CD14-positive monocyte (primary cell): Measurements from ENCODE around the gene LAMTOR3. TPM values are rescaled to one million over a fixed set of nuclear protein-coding genes. Genes with fewer than 3 reads are reported as not detected.
"Not testable (repeated sequence)": the region's sequence is repeated elsewhere in the genome, so short reads cannot be mapped to it uniquely, and the experiment has no call there.

Experiments used
- DNase-seq, 3 donors: peaks; one replicate each; pipeline ENCODE4 v3.0.0-alpha.2; 2011 to 2022
- H2AFZ ChIP-seq: 2 replicates; pipeline ENCODE4 v1.6.0; 2012; ENCODE audit warnings: mild to moderate bottlenecking, low read depth, low read length, inconsistent platforms; ENCODE audit not compliant: insufficient read depth, poor library complexity, severe bottlenecking
- H3K27ac ChIP-seq, 2 donors: 1 replicate in 1 of 2; 2 replicates in 1 of 2; pipeline ENCODE4 v1.5.1; 2012 to 2013; ENCODE audit warnings: low read length in 2 of 2, control low read depth in 1 of 2, inconsistent platforms in 1 of 2, low read depth in 1 of 2, mild to moderate bottlenecking in 1 of 2
- H3K27me3 ChIP-seq, 2 donors: one replicate each; pipeline versions ENCODE4 v1.6.0 to v1.6.1; 2011 to 2013; ENCODE audit warnings: low read length in 2 of 2; ENCODE audit not compliant: control insufficient read depth in 2 of 2, insufficient read depth in 2 of 2
- H3K36me3 ChIP-seq, 2 donors: replicated peaks in 1 of 2; 1 replicate in 1 of 2; 2 replicates in 1 of 2; pipeline versions ENCODE4 v1.5.1 to v1.6.1; 2012 to 2013; ENCODE audit warnings: low read length in 2 of 2, control low read depth in 1 of 2, inconsistent platforms in 1 of 2, mild to moderate bottlenecking in 1 of 2; ENCODE audit not compliant: insufficient read depth in 2 of 2, control insufficient read depth in 1 of 2
- H3K4me1 ChIP-seq, 2 donors: 1 replicate in 1 of 2; 2 replicates in 1 of 2; pipeline versions ENCODE4 v1.5.1 to v1.6.1; 2012 to 2013; ENCODE audit warnings: low read length in 2 of 2, control low read depth in 1 of 2, inconsistent platforms in 1 of 2, mild to moderate bottlenecking in 1 of 2, moderate library complexity in 1 of 2; ENCODE audit not compliant: insufficient read depth in 2 of 2, control insufficient read depth in 1 of 2
- H3K4me2 ChIP-seq: replicated peaks from 2 replicates; pipeline ENCODE3; 2012; ENCODE audit warnings: low read length, moderate library complexity, mild to moderate bottlenecking; ENCODE audit not compliant: poor library complexity, severe bottlenecking; ENCODE audit errors: extremely low read depth
- H3K4me3 ChIP-seq, 3 experiments: fragments of 200-600 bp in 1 of 3; sonication (generic) in 1 of 3; replicated peaks in 1 of 3; 1 replicate in 2 of 3; 2 replicates in 1 of 3; pipeline ENCODE4 v1.5.1; 2011 to 2013; ENCODE audit warnings: low read length in 3 of 3, mild to moderate bottlenecking in 3 of 3, control low read depth in 2 of 3, low read depth in 2 of 3, inconsistent platforms in 1 of 3, moderate library complexity in 1 of 3
- H3K79me2 ChIP-seq: 2 replicates; pipeline ENCODE4 v1.6.0; 2012; ENCODE audit warnings: mild to moderate bottlenecking, control low read depth, inconsistent platforms, low read length, moderate library complexity; ENCODE audit not compliant: insufficient read depth
- H3K9ac ChIP-seq: 2 replicates; pipeline ENCODE4 v1.6.0; 2017; ENCODE audit warnings: low read length, mild to moderate bottlenecking; ENCODE audit not compliant: insufficient read depth, poor library complexity, severe bottlenecking
- H3K9me3 ChIP-seq, 2 donors: replicated peaks in 1 of 2; 1 replicate in 1 of 2; 2 replicates in 1 of 2; pipeline versions ENCODE4 v1.5.1 to v1.6.1; 2012 to 2013; ENCODE audit warnings: low read length in 2 of 2, control low read depth in 1 of 2; ENCODE audit not compliant: control insufficient read depth in 1 of 2, insufficient read depth in 1 of 2
- H4K20me1 ChIP-seq: 2 replicates; pipeline ENCODE4 v1.6.0; 2012; ENCODE audit warnings: mild to moderate bottlenecking, low read length, control low read depth, moderate library complexity; ENCODE audit not compliant: insufficient read depth
- H3K27ac Mint-ChIP-seq, 7 donors: one replicate each; pipeline ENCODE4 v1.8.0; 2020; ENCODE audit warnings: mild to moderate bottlenecking in 7 of 7, mixed read lengths in 7 of 7, moderate library complexity in 6 of 7, inconsistent platforms in 2 of 7
- H3K27me3 Mint-ChIP-seq, 3 donors: one replicate each; pipeline ENCODE4 v1.8.0; 2021 to 2022; ENCODE audit warnings: low read depth in 3 of 3, mild to moderate bottlenecking in 3 of 3, mixed read lengths in 3 of 3, moderate library complexity in 3 of 3, inconsistent platforms in 1 of 3
- H3K36me3 Mint-ChIP-seq, 2 donors: one replicate each; pipeline ENCODE4 v1.8.0; 2020; ENCODE audit warnings: mixed read lengths in 2 of 2, inconsistent platforms in 1 of 2, mild to moderate bottlenecking in 1 of 2
- H3K4me1 Mint-ChIP-seq: one replicate; pipeline ENCODE4 v1.8.0; 2020; ENCODE audit warnings: mild to moderate bottlenecking, mixed read lengths
- H3K4me3 Mint-ChIP-seq, 2 donors: one replicate each; pipeline ENCODE4 v1.8.0; 2020; ENCODE audit warnings: mild to moderate bottlenecking in 2 of 2, mixed read lengths in 2 of 2, moderate library complexity in 1 of 2
- H3K9me3 Mint-ChIP-seq, 7 donors: one replicate each; pipeline ENCODE4 v1.8.0; 2020 to 2022; ENCODE audit warnings: mixed read lengths in 7 of 7, mild to moderate bottlenecking in 6 of 7, moderate library complexity in 6 of 7, inconsistent platforms in 2 of 7
- WGBS: methylation state at CpG from one replicate; pipeline ENCODE4 v1.1.5; 2013; ENCODE audit warnings: missing lambda C conversion rate; ENCODE audit not compliant: insufficient coverage; 5-methylcytosine and 5-hydroxymethylcytosine counted together
- intact Hi-C, 2 donors: fragments of 100-400 bp; cut with micrococcal nuclease; formaldehyde crosslinking; loops; one replicate each; pipeline versions ENCODE4 v1.15.0 to v1.15.1; 2023
- polyA plus RNA-seq, 3 donors: library from polyadenylated mRNA; depleted of rRNA in 1 of 3; unstranded in 2 of 3; stranded (reverse) in 1 of 3; fragments of 300-500 nt in 2 of 3; fragments of >200 nt in 1 of 3; fragmentation: Illumina TruSeq in 2 of 3; gene quantifications; 1 replicate in 2 of 3; 2 replicates in 1 of 3; pipeline ENCODE4 v1.2.3, GENCODE V29; 2012 to 2021
- TF ChIP-seq, protein P1 (sequence below): fragments of 200-600 bp; IDR thresholded peaks from one replicate; pipeline ENCODE4 v1.8.0; 2022; ENCODE audit warnings: antibody characterized with exemption, mild to moderate bottlenecking

The LAMTOR3 gene
- polyA plus RNA-seq, 3 donors = 19.9 to 83.3 (median 62.5) TPM

DNA sequence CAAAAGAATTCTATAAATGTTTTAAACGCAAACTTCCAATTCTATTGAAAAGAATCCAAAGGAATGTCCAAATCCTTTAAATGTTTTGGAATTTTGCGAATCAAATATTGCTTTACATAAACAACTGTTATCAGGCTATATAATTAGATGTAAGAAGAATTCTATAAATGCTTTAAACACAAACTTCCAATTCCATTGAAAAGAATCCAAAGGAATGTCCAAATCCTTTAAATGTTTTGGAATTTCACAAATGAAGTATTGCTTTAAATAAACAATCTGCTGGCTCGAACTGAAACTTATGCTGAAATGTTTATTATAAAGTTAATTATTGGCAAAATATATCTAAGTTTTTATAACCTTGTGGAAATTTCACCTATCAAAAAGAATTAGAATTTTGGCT is 61.5 kb downstream of the LAMTOR3 start:
- Mint-ChIP-seq H3K4me3 (no peak overlapping the region), H3K9me3 (no peaks in the 10 kb centered on the region), H3K36me3 (peaks cover 32 to 36% of the 10 kb centered on the region in 2 donors), H3K27ac (no peak overlapping the region), H3K27me3 (no peaks in the 10 kb centered on the region), H3K4me1 (peaks cover 20% of the 10 kb centered on the region)
- Histone ChIP-seq H2AFZ (no peak overlapping the region), H3K27me3 (no peaks in the 10 kb centered on the region), H3K4me1 (peaks cover 3 to 10% of the 10 kb centered on the region in 2 donors), H3K36me3 (peaks cover 36 to 55% of the 10 kb centered on the region in 2 donors), H4K20me1 (peaks cover 100% of the 10 kb centered on the region), H3K4me3 (no peak overlapping the region), H3K9ac (no peak overlapping the region), H3K4me2 (no peak overlapping the region), H3K27ac (no peak overlapping the region), H3K79me2 (peaks cover 100% of the 10 kb centered on the region), H3K9me3 (no peaks in the 10 kb centered on the region)
- DNase-seq = no peak
- TF ChIP-seq, protein P1, sequence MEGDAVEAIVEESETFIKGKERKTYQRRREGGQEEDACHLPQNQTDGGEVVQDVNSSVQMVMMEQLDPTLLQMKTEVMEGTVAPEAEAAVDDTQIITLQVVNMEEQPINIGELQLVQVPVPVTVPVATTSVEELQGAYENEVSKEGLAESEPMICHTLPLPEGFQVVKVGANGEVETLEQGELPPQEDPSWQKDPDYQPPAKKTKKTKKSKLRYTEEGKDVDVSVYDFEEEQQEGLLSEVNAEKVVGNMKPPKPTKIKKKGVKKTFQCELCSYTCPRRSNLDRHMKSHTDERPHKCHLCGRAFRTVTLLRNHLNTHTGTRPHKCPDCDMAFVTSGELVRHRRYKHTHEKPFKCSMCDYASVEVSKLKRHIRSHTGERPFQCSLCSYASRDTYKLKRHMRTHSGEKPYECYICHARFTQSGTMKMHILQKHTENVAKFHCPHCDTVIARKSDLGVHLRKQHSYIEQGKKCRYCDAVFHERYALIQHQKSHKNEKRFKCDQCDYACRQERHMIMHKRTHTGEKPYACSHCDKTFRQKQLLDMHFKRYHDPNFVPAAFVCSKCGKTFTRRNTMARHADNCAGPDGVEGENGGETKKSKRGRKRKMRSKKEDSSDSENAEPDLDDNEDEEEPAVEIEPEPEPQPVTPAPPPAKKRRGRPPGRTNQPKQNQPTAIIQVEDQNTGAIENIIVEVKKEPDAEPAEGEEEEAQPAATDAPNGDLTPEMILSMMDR = no peak
- no CpG with 5 or more reads among the region's 3 CpGs for WGBS
- intact Hi-C loops = no loop called here

DNA sequence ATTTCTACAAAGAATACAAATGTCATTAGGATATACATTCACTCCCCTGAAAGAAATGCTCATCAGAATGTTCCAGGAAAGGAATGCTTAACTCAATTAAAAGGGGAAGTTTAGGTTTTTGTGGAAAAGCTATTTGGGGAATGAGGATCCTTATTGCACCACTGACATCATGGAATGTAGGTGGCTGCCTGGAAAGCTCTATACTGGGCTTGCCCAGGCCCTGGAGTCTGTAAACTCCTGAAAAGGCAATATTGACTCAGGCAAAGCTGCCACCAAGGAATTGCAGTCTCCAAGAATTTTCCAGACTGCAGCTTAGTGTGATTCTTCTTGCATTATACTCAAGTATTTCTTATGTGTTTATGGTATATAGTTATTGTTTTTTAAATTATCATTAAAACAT is 61.9 kb downstream of the LAMTOR3 start:
- TF ChIP-seq, protein P1 = no peak
- Mint-ChIP-seq H3K4me3 (no peak overlapping the region), H3K4me1 (peaks cover 25% of the 10 kb centered on the region), H3K9me3 (no peaks in the 10 kb centered on the region), H3K27ac (no peak overlapping the region), H3K36me3 (peaks cover 29 to 32% of the 10 kb centered on the region in 2 donors), H3K27me3 (no peaks in the 10 kb centered on the region)
- Histone ChIP-seq H3K36me3 (peaks cover 31 to 50% of the 10 kb centered on the region in 2 donors), H3K9me3 (no peaks in the 10 kb centered on the region), H3K27ac (peak overlapping the region in 1 of 2 donors; percentile 37), H4K20me1 (peaks cover 100% of the 10 kb centered on the region), H2AFZ (no peak overlapping the region), H3K4me3 (no peak overlapping the region), H3K27me3 (no peaks in the 10 kb centered on the region), H3K4me2 (no peak overlapping the region), H3K79me2 (peaks cover 100% of the 10 kb centered on the region), H3K4me1 (peaks cover 7 to 14% of the 10 kb centered on the region in 2 donors), H3K9ac (no peak overlapping the region)
- intact Hi-C loops = no loop called here
- DNase-seq = no peak

DNA sequence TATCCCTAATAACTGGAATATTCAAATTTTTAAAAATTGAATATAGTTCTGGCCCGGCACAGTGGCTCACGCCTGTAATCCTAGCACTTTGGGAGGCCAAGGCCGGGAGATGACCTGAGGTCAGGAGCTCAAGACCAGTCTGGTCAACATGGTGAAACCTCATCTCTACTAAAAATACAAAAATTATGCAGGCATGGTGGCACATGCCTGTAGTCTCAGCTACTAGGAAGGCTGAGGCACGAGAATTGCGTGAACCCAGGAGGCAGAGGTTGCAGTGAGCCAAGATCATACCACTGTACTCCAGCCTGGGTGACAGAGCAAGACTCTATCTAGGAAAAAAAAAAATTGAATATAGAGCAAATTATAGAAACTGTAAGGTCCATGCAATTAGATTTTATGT is 64.2 kb downstream of the LAMTOR3 start:
- H3K9ac ChIP-seq, DNase-seq, H3K9me3 ChIP-seq, H3K27me3 ChIP-seq, H3K4me3 Mint-ChIP-seq, H3K9me3 Mint-ChIP-seq, intact Hi-C loops, H2AFZ ChIP-seq, H3K4me3 ChIP-seq, H3K27me3 Mint-ChIP-seq, H3K4me2 ChIP-seq: not testable (repeated sequence)
- Mint-ChIP-seq H3K4me1 (peaks cover 43% of the 10 kb centered on the region), H3K27ac (peak overlapping the region in 2 of 7 donors; percentile 10 to 43), H3K36me3 (peaks cover 13 to 20% of the 10 kb centered on the region in 2 donors)
- H4K20me1 ChIP-seq = peaks cover 100% of the 10 kb centered on the region
- WGBS = 96% methylated on average over 5 of the region's 5 CpGs
- H3K79me2 ChIP-seq = peaks cover 100% of the 10 kb centered on the region
- H3K36me3 ChIP-seq = peaks cover 9 to 38% of the 10 kb centered on the region in 2 donors
- H3K27ac ChIP-seq = peak overlapping the region in 1 of 2 donors; percentile 40
- peaks cover 18 to 37% of the 10 kb centered on the region in 2 donors for H3K4me1 ChIP-seq
